Astrocyte (in vitro differentiated cells and primary cell): ENCODE results near the gene IGSF10. TPM values are rescaled to one million over a fixed set of nuclear protein-coding genes. Genes with fewer than 3 reads are reported as not detected.

Experiments
- DNase-seq: peaks from one replicate; pipeline ENCODE4 v3.0.0-alpha.2; 2010; ENCODE audit warnings: low read depth
- FAIRE-seq: peaks from 2 replicates; lab custom pipeline; 2011; peaks lifted over from hg19 to GRCh38; lab: Jason Lieb, UNC
- H2AFZ ChIP-seq: 2 replicates; pipeline ENCODE4 v1.6.0; 2012; ENCODE audit warnings: low read depth, low read length, inconsistent platforms
- H3K27ac ChIP-seq: 2 replicates; pipeline ENCODE4 v1.5.1; 2011; ENCODE audit warnings: low read depth, low read length, inconsistent platforms
- H3K27me3 ChIP-seq: 2 replicates; pipeline ENCODE4 v1.6.0; 2011; ENCODE audit warnings: low read length, inconsistent platforms; ENCODE audit not compliant: insufficient read depth
- H3K36me3 ChIP-seq: 2 replicates; pipeline ENCODE4 v1.5.1; 2011; ENCODE audit warnings: low read length, inconsistent platforms; ENCODE audit not compliant: insufficient read depth
- H3K4me1 ChIP-seq: 2 replicates; pipeline ENCODE4 v1.5.1; 2011; ENCODE audit warnings: low read length, inconsistent platforms; ENCODE audit not compliant: insufficient read depth
- H3K4me2 ChIP-seq: 2 replicates; pipeline ENCODE4 v1.6.0; 2012; ENCODE audit warnings: low read length, inconsistent platforms
- H3K4me3 ChIP-seq: 2 replicates; pipeline ENCODE4 v1.5.1; 2011; ENCODE audit warnings: low read depth, mild to moderate bottlenecking, low read length, inconsistent platforms; ENCODE audit not compliant: insufficient read depth
- H3K79me2 ChIP-seq: 2 replicates; pipeline ENCODE4 v1.6.0; 2012; ENCODE audit warnings: mild to moderate bottlenecking, low read length, inconsistent platforms; ENCODE audit not compliant: insufficient read depth
- H3K9ac ChIP-seq: 2 replicates; pipeline ENCODE4 v1.6.0; 2012; ENCODE audit warnings: mild to moderate bottlenecking, low read length, inconsistent platforms
- H3K9me3 ChIP-seq: 2 replicates; pipeline ENCODE4 v1.5.1; 2012; ENCODE audit warnings: low read depth, mild to moderate bottlenecking, low read length, inconsistent platforms; ENCODE audit not compliant: insufficient read depth
- H4K20me1 ChIP-seq: 2 replicates; pipeline ENCODE4 v1.6.0; 2012; ENCODE audit warnings: low read length, inconsistent platforms; ENCODE audit not compliant: insufficient read depth
- H3K27ac Mint-ChIP-seq: one replicate; pipeline ENCODE4 v1.8.0; 2021; ENCODE audit warnings: mild to moderate bottlenecking, mixed read lengths; ENCODE audit not compliant: unreplicated experiment
- H3K27me3 Mint-ChIP-seq: one replicate; pipeline ENCODE4 v1.8.0; 2021; ENCODE audit warnings: low read depth, mixed read lengths; ENCODE audit not compliant: unreplicated experiment
- H3K36me3 Mint-ChIP-seq: one replicate; pipeline ENCODE4 v1.8.0; 2021; ENCODE audit warnings: low read depth, mixed read lengths; ENCODE audit not compliant: unreplicated experiment
- H3K4me1 Mint-ChIP-seq: one replicate; pipeline ENCODE4 v1.8.0; 2021; ENCODE audit warnings: low read depth, mixed read lengths; ENCODE audit not compliant: unreplicated experiment
- H3K4me3 Mint-ChIP-seq: one replicate; pipeline ENCODE4 v1.8.0; 2021; ENCODE audit warnings: mild to moderate bottlenecking, moderate library complexity, mixed read lengths; ENCODE audit not compliant: unreplicated experiment
- H3K9me3 Mint-ChIP-seq: one replicate; pipeline ENCODE4 v1.8.0; 2021; ENCODE audit warnings: mild to moderate bottlenecking, mixed read lengths; ENCODE audit not compliant: unreplicated experiment
- EZH2 ChIP-seq: IDR thresholded peaks from 2 replicates; pipeline ENCODE4 v1.6.1; 2012; ENCODE audit warnings: mild to moderate bottlenecking, low read length, inconsistent platforms; ENCODE audit not compliant: insufficient read depth
- total RNA-seq: library from RNA; stranded (reverse); gene quantifications from 2 replicates; pipeline ENCODE4 v1.2.1, GENCODE V29; 2021
- TF ChIP-seq, protein P1 (sequence below): IDR thresholded peaks from 2 replicates; pipeline ENCODE4 v1.5.1; 2011; ENCODE audit warnings: low read depth, mild to moderate bottlenecking, inconsistent platforms, low read length, moderate library complexity; ENCODE audit not compliant: insufficient read depth

Gene IGSF10
- total RNA-seq, 1 donor from 2014 or later: 0.84 TPM

DNA sequence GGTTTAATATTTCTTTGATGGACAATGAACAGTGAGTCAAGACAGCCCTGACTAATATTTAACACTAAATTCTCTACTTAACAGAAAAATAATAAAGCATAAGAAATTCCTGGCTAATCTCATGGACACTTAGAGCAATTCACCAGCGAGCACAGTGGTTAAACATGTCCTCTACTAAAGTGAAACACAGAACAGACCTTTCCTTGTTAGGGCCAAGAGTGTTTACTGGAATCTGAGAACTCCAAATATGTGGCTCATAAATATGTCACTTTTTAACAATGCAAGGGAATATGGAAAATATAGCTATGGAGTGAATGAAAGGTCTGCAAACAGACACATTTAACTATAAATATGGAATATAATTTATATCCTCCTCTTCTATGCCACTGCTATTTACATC is 18.6 kb upstream of the IGSF10 start:
- H3K27ac Mint-ChIP-seq: no peak overlapping the region
- no peaks in the 10 kb centered on the region for H3K36me3 Mint-ChIP-seq
- no peaks in the 10 kb centered on the region for H3K4me1 Mint-ChIP-seq

DNA sequence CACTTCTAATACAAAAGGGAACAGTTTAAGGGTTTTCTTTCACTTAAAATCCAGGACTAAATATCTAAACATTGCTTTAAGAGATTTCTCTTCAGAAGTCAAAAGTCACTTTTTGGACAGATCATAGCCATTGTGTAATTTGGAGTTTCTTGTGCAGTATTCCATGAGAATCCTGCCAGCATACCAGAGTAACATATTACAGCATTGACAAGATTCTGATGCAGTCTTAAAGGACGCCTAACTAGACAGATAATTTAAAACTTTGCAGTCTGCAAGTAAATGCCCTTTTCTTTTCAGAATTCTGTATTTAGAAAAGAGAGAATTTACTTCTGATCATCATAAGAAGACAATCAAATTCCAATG is 17.5 kb upstream of the IGSF10 start:
- no peaks in the 10 kb centered on the region for H3K36me3 ChIP-seq
- Mint-ChIP-seq H3K4me1 (no peaks in the 10 kb centered on the region), H3K36me3 (no peaks in the 10 kb centered on the region), H3K9me3 (peaks cover 2% of the 10 kb centered on the region), H3K27me3 (no peaks in the 10 kb centered on the region), H3K27ac (no peak overlapping the region), H3K4me3 (no peak overlapping the region)
- no peaks in the 10 kb centered on the region for H3K4me1 ChIP-seq
- no peak overlapping the region for H3K27ac ChIP-seq
- no peaks in the 10 kb centered on the region for H4K20me1 ChIP-seq
- H3K4me3 ChIP-seq: no peak overlapping the region
- DNase-seq: no peak
- H3K4me2 ChIP-seq: no peak overlapping the region
- H3K79me2 ChIP-seq: no peaks in the 10 kb centered on the region
- H3K27me3 ChIP-seq: no peaks in the 10 kb centered on the region
- H2AFZ ChIP-seq: no peak overlapping the region
- no peak for FAIRE-seq
- no peak overlapping the region for H3K9ac ChIP-seq
- H3K9me3 ChIP-seq: no peaks in the 10 kb centered on the region
- TF ChIP-seq EZH2: no peak
- TF ChIP-seq, protein P1, sequence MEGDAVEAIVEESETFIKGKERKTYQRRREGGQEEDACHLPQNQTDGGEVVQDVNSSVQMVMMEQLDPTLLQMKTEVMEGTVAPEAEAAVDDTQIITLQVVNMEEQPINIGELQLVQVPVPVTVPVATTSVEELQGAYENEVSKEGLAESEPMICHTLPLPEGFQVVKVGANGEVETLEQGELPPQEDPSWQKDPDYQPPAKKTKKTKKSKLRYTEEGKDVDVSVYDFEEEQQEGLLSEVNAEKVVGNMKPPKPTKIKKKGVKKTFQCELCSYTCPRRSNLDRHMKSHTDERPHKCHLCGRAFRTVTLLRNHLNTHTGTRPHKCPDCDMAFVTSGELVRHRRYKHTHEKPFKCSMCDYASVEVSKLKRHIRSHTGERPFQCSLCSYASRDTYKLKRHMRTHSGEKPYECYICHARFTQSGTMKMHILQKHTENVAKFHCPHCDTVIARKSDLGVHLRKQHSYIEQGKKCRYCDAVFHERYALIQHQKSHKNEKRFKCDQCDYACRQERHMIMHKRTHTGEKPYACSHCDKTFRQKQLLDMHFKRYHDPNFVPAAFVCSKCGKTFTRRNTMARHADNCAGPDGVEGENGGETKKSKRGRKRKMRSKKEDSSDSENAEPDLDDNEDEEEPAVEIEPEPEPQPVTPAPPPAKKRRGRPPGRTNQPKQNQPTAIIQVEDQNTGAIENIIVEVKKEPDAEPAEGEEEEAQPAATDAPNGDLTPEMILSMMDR: no peak

More for the DNA sequence above, 18.6 kb upstream of the IGSF10 start:
- TF ChIP-seq EZH2: no peak
- TF ChIP-seq, protein P1: no peak
- Histone ChIP-seq H3K27ac (no peak overlapping the region), H3K4me3 (no peak overlapping the region), H3K36me3 (no peaks in the 10 kb centered on the region), H3K4me2 (no peak overlapping the region), H4K20me1 (no peaks in the 10 kb centered on the region), H3K27me3 (no peaks in the 10 kb centered on the region), H3K4me1 (no peaks in the 10 kb centered on the region), H3K9me3 (no peaks in the 10 kb centered on the region), H2AFZ (no peak overlapping the region), H3K9ac (no peak overlapping the region), H3K79me2 (no peaks in the 10 kb centered on the region)
- DNase-seq (no peak), FAIRE-seq (no peak)
- peaks cover 2% of the 10 kb centered on the region for H3K9me3 Mint-ChIP-seq
- no peaks in the 10 kb centered on the region for H3K27me3 Mint-ChIP-seq
- H3K4me3 Mint-ChIP-seq: no peak overlapping the region

DNA sequence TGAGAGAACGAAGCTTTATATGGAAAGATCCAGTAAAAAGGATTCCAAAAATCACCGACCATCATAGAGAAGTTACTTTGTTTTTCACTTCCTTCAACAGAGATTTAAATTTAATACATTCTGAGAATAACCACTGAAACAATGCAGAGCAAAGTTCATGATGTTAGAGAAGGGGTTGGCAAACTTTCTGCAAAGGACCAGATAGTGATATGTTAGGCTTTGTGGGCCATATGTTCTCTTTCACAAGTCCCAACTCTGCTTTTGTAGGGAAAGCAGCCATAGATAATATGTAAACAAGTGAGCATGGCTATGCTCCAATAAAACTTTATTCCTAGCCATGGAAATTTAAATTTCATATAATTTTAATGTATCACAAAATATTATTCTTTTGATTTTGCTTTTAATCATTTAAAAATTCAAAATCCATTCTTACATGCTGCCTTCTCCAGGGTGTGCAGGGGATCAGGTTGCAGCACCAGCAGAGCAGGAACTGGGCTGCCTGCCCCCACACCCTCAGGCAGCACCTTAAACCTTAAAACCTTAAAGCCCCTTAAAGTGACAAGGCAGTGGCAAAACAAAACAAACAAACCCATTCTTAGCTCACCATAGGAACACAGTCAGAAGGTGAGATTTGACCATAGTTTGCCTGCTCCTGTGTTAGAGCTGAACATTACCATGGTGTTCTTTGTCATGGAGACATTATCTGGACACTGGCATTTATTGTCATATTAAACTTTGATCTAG is 16.9 kb upstream of the IGSF10 start:
- Histone ChIP-seq H3K36me3 (no peaks in the 10 kb centered on the region), H3K27me3 (no peaks in the 10 kb centered on the region), H3K9ac (no peak overlapping the region), H3K4me2 (no peak overlapping the region), H3K79me2 (no peaks in the 10 kb centered on the region), H3K4me1 (no peaks in the 10 kb centered on the region), H3K27ac (no peak overlapping the region), H3K4me3 (no peak overlapping the region), H2AFZ (no peak overlapping the region), H3K9me3 (no peaks in the 10 kb centered on the region), H4K20me1 (no peaks in the 10 kb centered on the region)
- DNase-seq: no peak
- TF ChIP-seq, protein P1: no peak
- no peak for TF ChIP-seq EZH2
- no peak overlapping the region for H3K4me3 Mint-ChIP-seq
- no peak overlapping the region for H3K27ac Mint-ChIP-seq
- no peaks in the 10 kb centered on the region for H3K36me3 Mint-ChIP-seq
- no peaks in the 10 kb centered on the region for H3K27me3 Mint-ChIP-seq
- no peaks in the 10 kb centered on the region for H3K4me1 Mint-ChIP-seq
- no peak for FAIRE-seq
- H3K9me3 Mint-ChIP-seq: peaks cover 2% of the 10 kb centered on the region
